GM19324 (cell line): ENCODE measurements around the gene ZNF330.
A peak's percentile ranks its signal among the peaks of the same experiment; 100 is the strongest.

ENCODE experiments used
- ATAC-seq: cut with Tn5 transposase; IDR thresholded peaks from one replicate; pipeline ENCODE4 v1.9.1; 2021; ENCODE audit warnings: mild to moderate bottlenecking, moderate library complexity; ENCODE audit not compliant: unreplicated experiment, low FRiP score

Gene ZNF330

DNA sequence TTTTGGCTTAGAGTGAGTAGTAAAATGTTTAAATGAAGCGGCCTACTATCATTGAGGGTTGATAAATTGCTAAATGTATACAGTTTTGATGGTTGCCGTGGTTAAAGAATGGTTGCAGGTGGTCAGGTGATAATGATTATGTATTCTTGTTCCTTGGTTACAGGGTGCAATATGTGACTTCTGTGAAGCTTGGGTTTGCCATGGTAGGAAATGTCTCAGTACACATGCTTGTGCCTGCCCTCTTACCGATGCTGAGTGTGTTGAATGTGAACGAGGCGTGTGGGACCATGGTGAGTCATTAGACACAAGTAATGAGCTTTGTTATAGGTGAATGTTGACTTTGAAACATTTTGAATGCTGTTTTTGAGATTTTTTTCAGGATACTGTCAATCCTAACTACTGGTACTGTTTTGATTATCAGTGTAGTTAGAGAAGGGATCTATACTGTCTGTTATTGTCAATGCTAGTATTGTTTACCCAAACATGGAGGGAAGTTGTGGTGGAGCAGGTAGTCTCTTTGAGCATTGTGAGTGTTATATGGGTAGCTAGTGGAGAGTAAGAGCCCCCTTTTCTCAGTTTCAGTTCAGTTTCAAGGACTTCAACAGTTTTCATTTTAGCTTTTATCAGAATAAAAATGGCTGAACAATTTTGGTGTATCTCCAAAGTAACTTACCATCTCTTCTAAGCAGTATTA lies 8.9 kb downstream of the ZNF330 start:
- no peak for ATAC-seq

DNA sequence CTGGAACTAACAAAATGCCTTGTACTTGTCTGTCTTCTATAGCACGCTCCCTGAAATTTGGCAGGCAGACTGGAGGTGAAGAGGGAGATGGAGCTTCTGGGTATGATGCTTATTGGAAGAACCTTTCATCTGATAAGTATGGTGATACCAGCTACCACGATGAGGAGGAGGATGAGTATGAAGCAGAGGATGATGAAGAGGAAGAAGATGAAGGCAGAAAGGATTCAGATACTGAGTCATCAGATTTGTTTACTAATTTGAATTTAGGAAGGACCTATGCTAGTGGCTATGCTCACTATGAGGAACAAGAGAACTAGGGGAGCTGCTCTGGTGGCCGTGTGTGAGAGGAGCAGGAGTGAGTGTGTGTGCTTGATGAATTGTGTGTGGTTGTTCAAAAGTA lies 13.0 kb downstream of the ZNF330 start:
- no peak for ATAC-seq

DNA sequence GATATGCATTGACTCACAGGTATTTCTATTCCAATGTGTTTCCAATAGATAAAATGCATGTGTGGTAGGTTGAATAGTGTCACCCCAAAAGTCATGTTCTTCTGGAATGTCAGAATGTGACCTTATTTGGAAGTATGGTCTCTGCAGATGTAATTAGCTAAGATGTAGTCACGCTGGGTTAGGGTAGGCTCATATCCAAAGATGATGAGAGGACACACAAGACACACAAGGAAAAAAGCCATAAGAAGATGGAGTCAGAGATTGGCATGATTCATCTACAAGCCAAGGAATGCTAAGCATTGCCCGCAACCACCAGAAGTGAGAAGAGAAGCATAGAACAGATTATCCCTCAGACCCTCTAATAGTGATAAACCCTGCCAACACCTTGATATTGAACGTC lies 17.5 kb downstream of the ZNF330 start:
- no peak for ATAC-seq

DNA sequence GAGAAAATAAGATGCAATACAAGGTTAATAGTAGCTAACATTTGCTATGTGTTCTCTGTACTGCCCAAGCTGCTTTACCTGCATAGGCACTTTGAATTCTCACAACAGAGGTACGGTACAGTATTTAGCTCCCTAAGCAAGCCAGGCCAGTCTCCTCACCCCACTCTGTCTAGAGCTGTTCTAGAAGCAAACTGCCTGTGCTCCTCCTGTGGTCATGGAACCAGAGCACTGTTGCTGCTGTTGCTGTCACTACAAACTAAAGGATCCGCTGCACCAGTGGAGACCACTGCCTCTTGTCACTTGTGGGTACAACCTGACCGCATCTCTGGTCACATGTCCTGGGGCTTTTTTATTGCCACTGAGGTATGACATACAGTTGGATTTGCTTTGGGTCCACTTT lies 19.6 kb downstream of the ZNF330 start:
- ATAC-seq, result peak; percentile 27

DNA sequence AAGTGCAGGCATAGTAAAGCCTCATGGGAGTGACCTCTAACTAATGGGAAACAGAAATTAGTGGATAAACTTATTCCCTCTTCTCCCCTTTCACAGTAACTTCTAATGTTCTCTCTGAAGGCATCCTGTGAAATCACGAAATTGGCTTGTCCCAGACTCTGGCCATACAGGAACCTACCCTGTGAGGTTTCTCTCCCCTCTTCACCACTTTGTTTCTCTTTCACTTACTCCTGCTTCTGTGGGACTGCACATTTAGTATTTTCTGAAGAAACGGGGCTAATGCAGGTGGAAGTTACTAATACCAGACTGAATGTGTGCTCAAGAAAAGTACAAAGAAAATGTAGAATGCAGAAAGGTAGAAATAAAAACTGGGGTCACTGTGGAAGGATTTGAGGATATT lies 20.0 kb downstream of the ZNF330 start:
- peak; percentile 70 for ATAC-seq

DNA sequence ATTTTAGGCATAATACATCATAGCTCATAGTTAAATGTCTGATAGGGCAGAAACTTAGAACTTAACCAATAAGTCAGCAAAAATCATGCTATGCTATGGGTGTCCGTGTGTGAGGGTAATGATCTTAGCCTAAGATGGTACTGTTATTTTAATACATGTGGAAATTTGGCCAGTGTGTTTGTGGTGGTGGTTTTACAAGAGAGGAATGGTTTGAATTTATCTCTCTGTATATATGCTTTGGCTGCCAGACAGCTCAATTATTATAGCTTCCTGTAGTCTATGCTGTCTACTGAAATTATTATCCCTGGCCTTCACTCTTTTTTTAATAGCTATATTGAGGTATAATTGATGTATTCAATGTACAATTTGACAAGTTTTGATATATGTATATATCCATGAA lies 21.3 kb downstream of the ZNF330 start:
- no peak for ATAC-seq

DNA sequence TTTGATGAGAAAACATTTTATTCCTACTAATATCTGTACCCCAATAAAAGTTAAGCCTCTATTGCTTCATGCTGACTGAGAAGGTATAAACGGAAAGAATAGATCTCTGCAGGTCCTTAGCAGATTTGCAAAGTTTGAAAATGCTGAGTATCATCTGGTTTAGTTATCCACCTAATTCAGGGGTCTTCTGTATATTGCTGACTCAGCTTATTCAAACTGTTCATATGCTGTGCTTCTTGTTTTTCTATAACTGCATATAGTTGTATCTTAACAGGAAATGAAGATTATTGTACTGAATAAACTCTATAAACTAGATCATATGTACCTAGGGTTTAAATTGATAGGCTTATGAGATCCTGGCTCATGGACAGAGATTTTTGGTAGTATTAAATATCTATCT lies 23.7 kb downstream of the ZNF330 start:
- ATAC-seq, result no peak

DNA sequence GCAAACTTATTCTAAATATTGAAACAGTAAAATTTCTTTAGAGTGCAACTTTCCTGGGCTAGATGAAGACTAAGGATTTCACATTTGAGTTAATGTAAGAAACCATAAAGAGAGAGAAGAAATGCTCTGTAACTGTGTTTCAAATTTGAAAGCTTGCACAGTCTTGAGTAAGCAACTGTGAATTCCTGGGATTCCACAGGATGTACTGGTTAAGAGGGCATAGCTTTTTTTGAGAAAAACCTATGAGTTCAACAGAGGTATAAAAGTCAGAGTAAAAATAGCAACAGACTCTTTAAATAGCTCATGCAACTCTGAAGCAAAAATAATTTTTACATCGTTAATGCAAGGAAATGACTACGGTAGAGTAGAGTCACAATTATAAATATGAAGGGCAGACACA lies 25.5 kb downstream of the ZNF330 start:
- ATAC-seq, result no peak

DNA sequence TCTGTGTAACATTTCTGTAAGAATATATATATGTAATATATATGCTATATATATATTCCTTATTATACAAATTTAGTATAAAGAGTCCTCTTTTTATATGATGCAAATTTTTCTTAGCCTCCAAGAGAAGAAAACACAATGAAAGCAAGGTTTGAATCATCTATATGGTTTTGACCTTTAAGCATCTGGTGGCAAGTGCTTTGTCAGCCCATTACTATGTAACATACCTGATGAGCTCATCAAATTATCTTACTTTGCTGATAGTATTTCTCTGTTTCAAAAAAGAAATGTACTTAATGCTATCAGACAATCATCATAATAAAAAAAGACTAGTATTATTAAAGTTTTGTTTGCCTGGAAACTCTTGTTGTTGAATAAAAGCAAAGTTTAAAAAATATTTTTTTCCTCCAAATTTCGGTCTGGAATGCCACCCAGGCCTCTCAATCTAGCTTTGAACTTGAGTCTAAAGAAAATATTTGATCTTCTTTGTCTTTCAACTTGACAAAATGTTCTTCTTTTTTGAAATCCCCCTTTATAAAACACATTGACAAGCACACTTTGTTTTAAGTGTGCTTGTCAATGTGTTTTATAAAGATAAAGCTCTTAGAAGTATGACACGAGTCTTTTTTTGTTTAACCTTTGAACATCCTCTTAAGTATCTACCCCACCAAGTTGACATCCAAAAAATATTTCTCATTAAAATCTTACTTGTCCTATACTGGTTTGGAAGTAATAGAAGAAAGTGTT lies 26.2 kb downstream of the ZNF330 start:
- ATAC-seq, result no peak

DNA sequence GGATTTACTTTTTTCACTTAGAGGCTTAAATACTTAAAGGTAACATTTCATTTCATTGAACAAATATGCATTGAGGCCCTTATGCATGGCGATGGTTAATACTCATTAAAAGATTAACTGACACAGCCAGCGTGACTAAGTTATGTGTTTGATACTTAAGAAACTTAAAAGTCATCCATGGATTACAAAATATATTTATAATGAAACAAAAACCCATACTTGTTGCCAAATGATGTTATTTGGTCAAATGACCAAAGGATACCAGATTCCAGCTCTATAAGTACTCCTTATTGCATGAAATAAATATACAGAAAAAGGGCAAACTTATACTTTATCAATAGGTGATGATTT lies 26.7 kb downstream of the ZNF330 start:
- no peak for ATAC-seq

DNA sequence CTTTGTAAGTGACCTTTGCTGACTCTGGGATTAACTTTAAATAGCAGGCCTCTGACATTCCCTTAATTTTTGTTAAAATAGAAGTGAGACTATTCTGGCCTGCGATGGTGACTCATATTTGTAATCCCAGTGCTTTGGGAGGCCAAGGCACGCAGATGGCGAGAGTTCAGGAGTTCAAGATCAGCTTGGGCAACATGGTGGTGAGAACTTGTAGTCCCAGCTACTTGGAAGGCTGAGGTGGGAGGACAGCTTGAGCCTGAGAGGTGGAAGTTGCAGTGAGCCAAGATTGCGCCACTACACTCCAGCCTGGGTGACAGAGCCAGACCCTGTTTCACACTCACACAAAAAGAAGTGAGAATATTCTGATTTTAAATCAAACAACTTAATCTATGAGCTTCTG lies 27.3 kb downstream of the ZNF330 start:
- ATAC-seq, result no peak

DNA sequence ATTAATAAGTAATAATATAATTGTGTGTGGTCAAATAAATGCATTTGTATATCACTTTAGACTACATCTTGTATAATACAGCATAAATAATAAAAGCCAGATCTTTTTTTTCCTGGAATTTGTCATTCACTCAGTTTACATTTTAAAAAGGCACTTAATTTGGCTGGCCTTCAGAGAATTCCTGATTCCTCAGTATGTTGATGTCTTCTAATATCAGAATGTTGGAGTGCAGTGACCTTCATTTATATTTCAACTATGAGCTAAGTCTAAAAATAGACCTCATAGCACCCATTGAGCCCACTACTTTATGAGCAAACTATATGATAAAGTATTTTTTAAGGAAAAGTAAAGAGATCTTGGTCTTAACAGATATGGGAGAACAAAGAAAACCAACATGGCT lies 27.8 kb downstream of the ZNF330 start:
- no peak for ATAC-seq

DNA sequence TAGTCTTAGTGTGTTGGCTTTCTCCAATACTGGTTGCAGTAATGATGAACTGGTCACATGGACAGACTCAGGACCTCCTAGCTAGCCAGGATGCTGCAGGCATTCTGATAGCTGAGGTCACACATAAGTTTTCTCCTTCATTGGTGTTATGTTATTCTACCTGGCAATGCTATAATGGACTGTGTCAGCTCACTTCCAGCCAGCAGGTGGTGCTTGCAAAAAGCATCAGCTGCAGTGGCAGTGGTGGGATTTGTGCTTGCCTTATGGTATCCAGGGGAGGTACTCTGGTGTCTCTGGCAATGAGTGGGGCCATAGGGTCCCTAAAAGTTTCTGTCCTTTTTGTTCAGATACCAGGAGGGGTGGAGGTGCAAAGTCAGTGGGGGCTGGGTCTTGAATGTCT lies 33.6 kb downstream of the ZNF330 start:
- no peak for ATAC-seq

DNA sequence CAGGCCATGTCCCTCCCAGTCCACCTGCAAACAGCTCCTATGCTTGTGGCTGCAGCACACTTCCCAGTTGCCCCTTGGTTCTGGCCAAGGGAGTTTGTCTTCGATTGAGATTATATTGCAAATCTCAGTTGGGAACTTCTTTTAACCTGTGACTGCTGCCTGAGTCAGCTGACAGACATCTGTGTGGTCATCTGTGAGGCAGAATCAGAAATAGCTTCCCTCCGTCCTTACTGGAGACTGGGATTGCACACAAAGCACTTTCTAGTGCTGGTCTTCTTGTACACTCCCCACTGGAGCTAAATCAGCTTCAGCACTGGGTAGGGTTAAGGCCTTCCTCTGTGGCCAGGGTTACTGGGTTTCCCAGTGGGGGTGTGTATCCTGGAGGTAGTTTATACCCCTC lies 34.3 kb downstream of the ZNF330 start:
- no peak for ATAC-seq

DNA sequence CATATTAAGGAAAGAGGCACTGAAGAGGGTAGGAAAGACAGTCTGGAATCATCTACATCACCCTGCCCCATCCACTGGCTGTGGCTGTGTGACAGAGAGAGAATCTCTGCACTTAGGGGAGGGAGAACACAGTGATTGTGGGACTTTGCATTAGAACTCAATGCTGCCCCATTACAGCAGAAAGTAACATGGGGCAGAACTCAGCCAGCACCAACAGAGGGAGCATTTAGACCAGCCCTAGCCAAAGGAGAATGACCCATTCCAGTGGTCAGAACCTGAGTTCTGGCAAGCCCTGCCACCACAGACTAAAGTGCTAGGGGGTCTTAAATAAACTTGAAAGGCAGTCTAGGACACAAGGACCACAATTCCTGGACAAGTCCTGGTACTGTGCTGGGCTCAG lies 37.9 kb downstream of the ZNF330 start:
- ATAC-seq, result no peak

DNA sequence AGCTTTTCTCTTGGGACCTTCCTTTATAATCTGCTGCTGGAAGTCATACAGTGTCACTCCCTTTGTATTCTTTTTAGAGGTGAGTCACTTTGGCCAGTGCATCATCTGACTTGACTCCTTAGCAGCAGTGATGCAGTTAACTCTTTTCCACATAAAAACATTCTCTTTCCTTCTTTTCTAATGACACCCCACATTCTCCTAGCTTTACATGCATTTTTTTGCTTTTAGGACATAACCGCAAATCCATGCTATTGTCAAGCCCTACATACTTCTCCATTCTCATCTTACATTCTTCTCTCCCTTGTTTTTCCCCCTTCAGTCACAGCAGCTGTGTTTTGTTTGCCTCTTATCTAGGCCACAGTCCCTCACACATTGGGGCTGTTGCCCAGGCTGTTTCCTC lies 55.1 kb downstream of the ZNF330 start:
- no peak for ATAC-seq

DNA sequence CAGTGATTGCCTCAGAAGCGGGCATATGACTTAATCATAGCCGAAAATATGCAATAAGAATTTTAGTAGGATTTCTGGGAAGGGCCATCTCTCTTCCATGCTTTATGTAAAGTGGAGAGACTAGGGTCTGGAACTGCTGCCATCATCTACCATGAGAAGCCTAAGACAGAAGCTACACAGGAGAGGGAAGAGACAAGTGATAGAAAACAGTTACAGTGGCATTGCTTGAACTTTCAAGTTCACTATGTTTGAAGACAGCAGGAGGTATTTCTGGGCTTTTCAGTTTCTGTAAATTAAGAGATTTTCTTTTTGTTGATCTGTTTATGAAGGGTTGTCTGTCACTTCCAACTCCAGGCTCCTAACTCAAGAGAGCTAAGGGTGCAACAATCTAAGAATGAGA lies 62.5 kb downstream of the ZNF330 start:
- no peak for ATAC-seq

DNA sequence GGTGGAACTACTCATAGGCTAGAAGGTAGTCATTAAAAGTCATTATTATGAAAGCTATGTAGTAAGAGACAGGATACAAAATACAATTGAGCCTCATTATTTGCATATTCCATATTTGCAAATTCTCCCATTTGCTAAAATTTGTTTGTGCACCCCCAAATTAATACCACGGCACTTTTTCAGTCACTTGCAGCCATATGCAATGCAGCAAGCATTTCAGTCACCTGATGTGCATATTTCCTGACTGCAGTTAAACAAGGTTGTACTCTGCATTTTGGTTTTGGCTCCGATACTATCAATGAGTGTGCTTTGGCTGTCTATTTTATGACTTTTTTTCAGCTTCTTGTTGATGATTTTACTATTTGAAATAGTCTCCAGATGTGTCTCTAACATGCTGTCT lies 62.9 kb downstream of the ZNF330 start:
- ATAC-seq, result no peak
